ENCODE results near the gene SH3GL2. TPM values are rescaled to one million over a fixed set of nuclear protein-coding genes. Genes with fewer than 3 reads are reported as not detected.

Gene SH3GL2
- total RNA-seq, 4 donors from 2014 or later, result not detected

GRCh38 chr9:17594961-17595360 is 16.1 kb downstream of the SH3GL2 start:
- no peak overlapping the region for H3K4me3 ChIP-seq (ENCODE audit: low read depth, poor library complexity, severe bottlenecking)
- no peak for TF ChIP-seq POLR2A (IDR thresholded peaks at IDR 0.05)
- TF ChIP-seq, protein P1, sequence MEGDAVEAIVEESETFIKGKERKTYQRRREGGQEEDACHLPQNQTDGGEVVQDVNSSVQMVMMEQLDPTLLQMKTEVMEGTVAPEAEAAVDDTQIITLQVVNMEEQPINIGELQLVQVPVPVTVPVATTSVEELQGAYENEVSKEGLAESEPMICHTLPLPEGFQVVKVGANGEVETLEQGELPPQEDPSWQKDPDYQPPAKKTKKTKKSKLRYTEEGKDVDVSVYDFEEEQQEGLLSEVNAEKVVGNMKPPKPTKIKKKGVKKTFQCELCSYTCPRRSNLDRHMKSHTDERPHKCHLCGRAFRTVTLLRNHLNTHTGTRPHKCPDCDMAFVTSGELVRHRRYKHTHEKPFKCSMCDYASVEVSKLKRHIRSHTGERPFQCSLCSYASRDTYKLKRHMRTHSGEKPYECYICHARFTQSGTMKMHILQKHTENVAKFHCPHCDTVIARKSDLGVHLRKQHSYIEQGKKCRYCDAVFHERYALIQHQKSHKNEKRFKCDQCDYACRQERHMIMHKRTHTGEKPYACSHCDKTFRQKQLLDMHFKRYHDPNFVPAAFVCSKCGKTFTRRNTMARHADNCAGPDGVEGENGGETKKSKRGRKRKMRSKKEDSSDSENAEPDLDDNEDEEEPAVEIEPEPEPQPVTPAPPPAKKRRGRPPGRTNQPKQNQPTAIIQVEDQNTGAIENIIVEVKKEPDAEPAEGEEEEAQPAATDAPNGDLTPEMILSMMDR (IDR thresholded peaks at IDR 0.05), result no peak
- DNase-seq (ENCODE audit: low spot score in 2 of 2), result no peak
- 91 to 93% methylated on average over 3 of the region's 3 CpGs for WGBS, 2 donors
- intact Hi-C loops (cut with DNase I; ENCODE audit: low total_unique reads), result no loop called here

DNA sequence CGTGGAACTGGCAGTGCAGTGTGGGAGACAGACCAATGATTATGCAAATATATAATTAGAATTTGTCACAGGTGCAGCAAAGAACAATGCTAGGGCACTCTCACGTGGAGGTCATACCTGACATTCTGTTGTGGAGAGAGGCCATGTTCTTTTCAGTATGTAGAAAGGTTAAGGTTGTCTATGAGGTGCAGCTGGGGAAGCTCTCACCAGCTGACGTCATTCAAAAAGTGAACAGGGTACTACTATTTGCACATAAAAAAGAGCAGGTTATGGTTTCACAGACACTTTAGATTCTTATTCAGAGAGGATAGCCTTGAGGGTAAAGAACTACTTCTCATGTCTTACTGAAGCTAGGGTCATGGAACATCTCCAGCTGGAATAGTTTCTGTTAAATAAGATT is 19.1 kb downstream of the SH3GL2 start:
- DNase-seq (ENCODE audit: low spot score in 2 of 2), result no peak
- intact Hi-C loops (cut with DNase I; ENCODE audit: low total_unique reads), result no loop called here
- H3K4me3 ChIP-seq (ENCODE audit: low read depth, poor library complexity, severe bottlenecking), result no peak overlapping the region
- WGBS, 2 donors, result 74 to 78% methylated on average over 3 of the region's 3 CpGs
- TF ChIP-seq, protein P1 (IDR thresholded peaks at IDR 0.05), result no peak
- TF ChIP-seq POLR2A (IDR thresholded peaks at IDR 0.05), result no peak

GRCh38 chr9:17600962-17601593 is 22.2 kb downstream of the SH3GL2 start:
- DNase-seq (ENCODE audit: low spot score in 2 of 2), result no peak
- intact Hi-C loops (cut with DNase I; ENCODE audit: low total_unique reads), result no loop called here
- no peak overlapping the region for H3K4me3 ChIP-seq (ENCODE audit: low read depth, poor library complexity, severe bottlenecking)
- TF ChIP-seq POLR2A (IDR thresholded peaks at IDR 0.05), result no peak
- TF ChIP-seq, protein P1 (IDR thresholded peaks at IDR 0.05), result no peak
- WGBS, 2 donors, result 51 to 60% methylated on average over 5 of the region's 5 CpGs

GRCh38 chr9:17604556-17604955 is 25.7 kb downstream of the SH3GL2 start:
- WGBS, 2 donors, result 84 to 85% methylated on average over 5 of the region's 5 CpGs
- intact Hi-C loops (cut with DNase I; ENCODE audit: low total_unique reads), result no loop called here
- no peak for DNase-seq (ENCODE audit: low spot score in 2 of 2)
- TF ChIP-seq, protein P1 (IDR thresholded peaks at IDR 0.05), result no peak
- TF ChIP-seq POLR2A (IDR thresholded peaks at IDR 0.05), result no peak
- no peak overlapping the region for H3K4me3 ChIP-seq (ENCODE audit: low read depth, poor library complexity, severe bottlenecking)

GRCh38 chr9:17609312-17610005 is 30.6 kb downstream of the SH3GL2 start:
- H3K4me3 ChIP-seq (ENCODE audit: low read depth, poor library complexity, severe bottlenecking), result no peak overlapping the region
- DNase-seq (ENCODE audit: low spot score in 2 of 2), result no peak
- 68 to 74% methylated on average over 7 of the region's 7 CpGs for WGBS, 2 donors
- intact Hi-C loops (cut with DNase I; ENCODE audit: low total_unique reads), result no loop called here
- TF ChIP-seq, protein P1 (IDR thresholded peaks at IDR 0.05), result no peak
- no peak for TF ChIP-seq POLR2A (IDR thresholded peaks at IDR 0.05)
